Stimulated activated effector memory CD8-positive, alpha-beta T cell treated with anti-CD3 and anti-CD28 coated beads, Interleukin-12 subunit alpha, Interleukin-12 subunit beta, amount 100 ng/mL, for 72 hours (primary cell): ENCODE measurements around the gene RBP5.
A peak's percentile ranks its signal among the peaks of the same experiment; 100 is the strongest.

Experiments used
- ATAC-seq: fragments of 150-1000 bp; cut with Tn5 transposase; 2 replicates; pipeline ENCODE4 v1.10.0; 2021
- DNase-seq, 2 donors: peaks; one replicate each; pipeline ENCODE4 v3.0.0; 2021 to 2022; ENCODE audit warnings: low spot score in 2 of 2
- H3K27ac Mint-ChIP-seq: one replicate; pipeline ENCODE4 v1.8.0; 2022; ENCODE audit warnings: mild to moderate bottlenecking, mixed read lengths
- H3K36me3 Mint-ChIP-seq: one replicate; pipeline ENCODE4 v1.8.0; 2022; ENCODE audit warnings: mild to moderate bottlenecking, mixed read lengths
- H3K4me1 Mint-ChIP-seq: one replicate; pipeline ENCODE4 v1.8.0; 2022; ENCODE audit warnings: mixed read lengths
- H3K4me3 Mint-ChIP-seq: one replicate; pipeline ENCODE4 v1.8.0; 2022; ENCODE audit warnings: mild to moderate bottlenecking, mixed read lengths
- H3K9me3 Mint-ChIP-seq: one replicate; pipeline ENCODE4 v1.8.0; 2022; ENCODE audit warnings: mixed read lengths

The RBP5 gene

DNA sequence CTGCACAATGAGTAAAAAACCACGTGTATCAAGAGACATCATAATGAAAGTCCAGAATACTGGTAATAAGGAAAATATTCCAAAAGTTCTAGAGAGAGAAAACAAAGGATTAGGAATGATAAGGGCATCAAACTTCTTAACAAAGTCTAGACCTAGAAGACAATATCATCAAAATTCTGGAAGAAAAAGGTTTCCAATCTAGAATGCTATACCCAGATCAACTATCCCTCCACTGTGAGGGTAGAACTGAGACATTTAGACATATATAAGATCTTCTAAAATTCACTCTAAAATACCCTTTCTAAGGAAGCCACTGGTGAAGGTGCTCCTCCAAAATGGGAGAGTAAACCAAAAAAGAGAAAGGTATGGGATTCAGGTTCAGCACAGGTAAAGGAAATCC is 22.6 kb downstream of the RBP5 start:
- DNase-seq (no peak), ATAC-seq (no peak)
- H3K36me3 Mint-ChIP-seq = peaks cover 35% of the 10 kb centered on the region
- H3K4me3 Mint-ChIP-seq = no peak overlapping the region
- H3K27ac Mint-ChIP-seq = no peak overlapping the region
- peaks cover 60% of the 10 kb centered on the region for H3K4me1 Mint-ChIP-seq
- peaks cover 8% of the 10 kb centered on the region for H3K9me3 Mint-ChIP-seq

DNA sequence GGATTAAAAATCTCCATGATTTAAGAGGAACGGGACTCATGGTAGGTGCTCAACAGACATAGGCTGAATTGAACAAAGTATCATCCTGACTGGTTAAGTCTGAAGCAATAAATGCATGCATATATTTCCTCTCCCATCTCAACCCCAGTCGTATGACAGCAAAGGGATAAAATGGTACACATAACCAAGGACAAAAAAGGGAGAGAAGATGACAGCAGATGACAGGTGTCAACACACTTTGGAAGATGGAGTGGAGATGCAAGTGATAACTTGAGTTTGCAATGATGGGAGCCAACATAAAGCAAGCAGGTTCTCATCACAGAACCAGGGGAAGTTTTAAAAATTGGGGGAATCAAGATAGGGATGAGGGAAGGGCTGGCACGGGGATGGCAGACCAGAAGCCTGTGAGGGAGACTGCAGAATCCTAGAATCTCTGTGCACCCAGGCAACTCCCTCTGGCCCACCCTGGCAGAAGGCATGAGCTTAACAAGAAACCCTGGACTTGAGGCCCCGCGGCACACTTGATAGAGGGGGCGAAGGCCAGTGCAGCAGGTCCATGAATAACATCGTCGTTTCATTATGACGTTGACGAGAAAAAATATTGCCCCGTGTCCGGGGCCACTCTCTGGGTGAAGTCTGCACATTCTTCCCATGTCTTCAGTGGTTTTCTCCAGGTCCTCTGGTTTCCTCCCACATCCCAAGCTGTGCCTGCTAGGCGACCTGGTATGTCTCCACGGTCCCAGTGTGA is 24.7 kb downstream of the RBP5 start:
- Mint-ChIP-seq H3K27ac (peak overlapping the region; percentile 76), H3K9me3 (peaks cover 8% of the 10 kb centered on the region), H3K4me3 (no peak overlapping the region), H3K36me3 (peaks cover 43% of the 10 kb centered on the region), H3K4me1 (peaks cover 43% of the 10 kb centered on the region)
- ATAC-seq = no peak
- no peak for DNase-seq

DNA sequence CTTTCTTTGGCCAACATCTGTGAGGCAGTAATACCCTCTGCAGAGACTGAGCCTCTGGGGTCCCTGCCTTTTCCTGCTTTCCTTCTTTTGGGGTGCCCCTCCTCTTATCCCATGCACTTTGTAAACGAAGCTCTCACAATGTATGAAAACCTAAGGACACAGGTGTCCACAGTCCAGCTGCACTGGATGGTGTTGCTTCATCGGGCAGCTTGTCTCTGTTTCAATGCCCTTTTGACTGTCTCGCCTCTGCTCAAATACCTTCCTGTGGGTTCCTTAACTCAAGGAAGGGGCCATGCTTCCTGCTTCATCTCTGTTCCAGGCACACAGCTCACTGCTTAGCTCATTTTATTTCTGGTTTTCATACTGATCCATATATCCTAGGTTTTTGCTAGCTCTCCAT is 26.1 kb downstream of the RBP5 start:
- Mint-ChIP-seq H3K4me1 (peaks cover 36% of the 10 kb centered on the region), H3K9me3 (peaks cover 8% of the 10 kb centered on the region), H3K4me3 (no peak overlapping the region), H3K27ac (peak overlapping the region; percentile 76), H3K36me3 (peaks cover 47% of the 10 kb centered on the region)
- DNase-seq = no peak
- ATAC-seq = no peak

DNA sequence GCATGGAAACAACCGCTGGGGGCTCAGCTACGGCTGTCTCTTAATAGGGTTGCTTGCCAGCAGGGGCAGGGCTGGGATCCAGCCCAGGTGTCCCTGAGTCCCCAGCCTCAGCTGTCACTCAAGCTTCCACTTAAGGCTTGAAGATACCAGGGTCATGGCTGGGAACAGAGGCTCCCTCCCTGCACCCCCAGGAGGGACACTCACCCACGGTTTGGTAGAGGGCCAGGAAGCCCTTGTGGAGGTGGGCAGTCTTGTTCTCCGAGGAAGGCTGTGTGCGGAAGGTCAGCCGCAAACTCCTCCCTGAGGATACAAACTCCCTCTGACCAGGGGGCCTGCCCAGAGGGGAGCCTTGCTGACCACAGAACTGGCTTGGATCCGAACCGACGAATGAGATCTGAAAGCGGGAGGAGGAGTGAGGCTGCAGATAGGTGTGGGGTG is 27.0 kb downstream of the RBP5 start:
- no peak overlapping the region for H3K4me3 Mint-ChIP-seq
- peaks cover 46% of the 10 kb centered on the region for H3K36me3 Mint-ChIP-seq
- DNase-seq (no peak), ATAC-seq (no peak)
- peak overlapping the region; percentile 40 for H3K27ac Mint-ChIP-seq
- peaks cover 8% of the 10 kb centered on the region for H3K9me3 Mint-ChIP-seq
- peaks cover 33% of the 10 kb centered on the region for H3K4me1 Mint-ChIP-seq

DNA sequence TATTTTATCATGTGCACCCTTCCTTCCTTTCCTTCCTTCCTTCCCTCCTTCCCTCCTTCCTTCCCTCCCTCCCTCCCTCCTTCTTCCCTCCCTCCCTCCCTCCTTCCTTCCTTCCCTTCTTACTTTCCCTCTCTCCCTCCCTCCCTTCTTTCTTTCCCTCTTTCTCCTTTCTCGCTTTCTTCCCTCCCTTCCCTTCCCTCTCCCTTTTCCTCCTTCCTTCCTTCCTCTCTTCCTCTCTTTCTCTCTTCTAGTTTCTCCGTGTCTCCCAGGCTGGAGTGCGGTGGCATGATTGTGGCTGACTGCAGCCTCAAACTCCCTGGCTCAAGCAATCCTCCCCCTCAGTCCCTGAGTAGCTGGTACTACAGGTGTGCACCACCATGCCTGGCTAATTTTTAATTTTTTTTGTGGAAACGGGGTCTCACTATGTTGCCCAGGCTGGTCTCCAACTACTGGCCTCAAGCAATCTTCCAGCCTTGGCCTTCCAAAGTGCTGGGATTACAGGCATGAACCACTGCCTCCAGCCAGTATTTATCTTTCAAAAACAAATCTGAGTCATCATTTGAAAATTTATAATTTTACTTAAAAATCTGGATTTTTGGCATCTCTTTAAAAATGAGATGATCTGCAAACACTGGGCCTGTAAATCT is 27.5 kb downstream of the RBP5 start:
- peaks cover 43% of the 10 kb centered on the region for H3K36me3 Mint-ChIP-seq
- DNase-seq (no peak), ATAC-seq (no peak)
- H3K27ac Mint-ChIP-seq = peak overlapping the region; percentile 40
- peaks cover 5% of the 10 kb centered on the region for H3K9me3 Mint-ChIP-seq
- H3K4me3 Mint-ChIP-seq = no peak overlapping the region
- H3K4me1 Mint-ChIP-seq = peaks cover 28% of the 10 kb centered on the region

DNA sequence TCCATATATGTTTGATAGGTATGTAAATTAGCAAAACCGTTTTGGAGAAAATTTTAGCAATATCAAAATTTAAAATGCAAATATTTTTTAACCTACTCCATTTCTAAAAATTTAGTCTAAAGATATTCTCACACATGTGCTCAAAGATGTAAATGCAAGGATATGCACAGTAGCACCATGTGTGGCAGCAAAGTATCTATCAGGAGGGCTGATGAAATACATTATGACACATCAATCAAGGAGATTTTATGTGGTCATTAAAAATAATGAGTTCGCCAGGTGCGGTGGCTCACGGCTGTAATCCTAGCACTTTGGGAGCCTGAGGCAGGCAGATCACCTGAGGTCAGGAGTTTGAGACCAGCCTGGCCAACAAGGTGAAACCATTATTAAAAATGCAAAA is 28.4 kb downstream of the RBP5 start:
- Mint-ChIP-seq H3K27ac (peak overlapping the region; percentile 40), H3K9me3 (no peaks in the 10 kb centered on the region), H3K36me3 (peaks cover 43% of the 10 kb centered on the region), H3K4me3 (no peak overlapping the region), H3K4me1 (peaks cover 19% of the 10 kb centered on the region)
- DNase-seq (no peak), ATAC-seq (no peak)

DNA sequence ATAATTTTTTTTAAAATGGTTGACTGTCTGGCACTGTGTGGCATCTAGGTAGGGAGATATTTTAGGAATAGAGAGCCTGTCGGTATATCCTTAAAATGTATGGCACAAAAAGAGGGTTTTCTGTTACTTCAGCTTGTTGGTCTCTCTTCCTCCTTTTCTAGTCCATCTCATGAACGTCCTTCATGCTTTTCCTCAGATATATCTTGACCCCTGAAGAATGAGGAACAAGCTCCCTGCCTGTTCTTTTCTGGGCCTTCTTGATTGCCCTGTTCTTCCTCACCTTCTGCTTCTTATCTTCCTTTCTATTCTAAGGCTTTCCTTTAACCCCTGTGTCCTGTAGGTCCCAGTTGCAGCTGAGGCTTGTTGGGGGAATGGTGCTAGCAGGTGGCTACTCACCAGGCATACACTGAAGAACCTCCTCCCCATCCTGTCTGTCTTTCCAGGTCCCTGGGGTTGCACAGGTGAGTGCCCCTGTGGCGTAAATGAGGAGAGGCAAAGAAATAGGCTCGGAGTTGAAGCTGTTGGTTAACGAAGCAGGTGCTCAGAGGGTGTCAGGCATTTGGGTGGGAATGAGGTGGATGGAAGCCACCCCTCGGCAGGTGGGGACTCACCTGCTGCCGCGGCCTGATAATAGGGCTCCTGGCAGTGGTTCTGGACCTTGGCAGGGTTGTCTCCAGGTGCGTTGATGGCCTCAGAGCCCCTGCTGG is 29.2 kb downstream of the RBP5 start:
- Mint-ChIP-seq H3K27ac (no peak overlapping the region), H3K9me3 (no peaks in the 10 kb centered on the region), H3K36me3 (peaks cover 41% of the 10 kb centered on the region), H3K4me1 (peaks cover 19% of the 10 kb centered on the region), H3K4me3 (no peak overlapping the region)
- DNase-seq (no peak), ATAC-seq (no peak)

DNA sequence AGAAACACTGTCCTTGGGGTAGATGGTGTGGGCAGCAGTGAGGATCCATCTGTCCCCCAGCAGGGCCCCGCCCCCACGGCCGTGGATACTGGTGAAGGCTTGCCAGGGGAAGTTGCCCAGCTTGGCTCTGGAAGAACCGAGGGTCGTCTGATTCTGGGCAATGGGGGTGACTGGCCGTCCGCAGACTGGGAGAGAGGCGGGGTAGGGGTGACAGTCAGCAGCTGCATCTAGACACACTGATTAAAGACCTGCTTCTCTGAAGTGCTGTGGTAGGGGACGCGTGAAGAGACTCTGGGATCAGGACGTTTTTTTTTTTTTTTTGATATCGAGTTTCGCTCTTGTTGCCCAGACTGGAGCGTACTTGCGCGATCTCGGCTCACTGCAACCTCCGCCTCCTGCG is 31.7 kb downstream of the RBP5 start:
- Mint-ChIP-seq H3K4me3 (no peak overlapping the region), H3K9me3 (no peaks in the 10 kb centered on the region), H3K27ac (no peak overlapping the region), H3K36me3 (peaks cover 41% of the 10 kb centered on the region), H3K4me1 (peaks cover 6% of the 10 kb centered on the region)
- ATAC-seq (no peak), DNase-seq (no peak)

DNA sequence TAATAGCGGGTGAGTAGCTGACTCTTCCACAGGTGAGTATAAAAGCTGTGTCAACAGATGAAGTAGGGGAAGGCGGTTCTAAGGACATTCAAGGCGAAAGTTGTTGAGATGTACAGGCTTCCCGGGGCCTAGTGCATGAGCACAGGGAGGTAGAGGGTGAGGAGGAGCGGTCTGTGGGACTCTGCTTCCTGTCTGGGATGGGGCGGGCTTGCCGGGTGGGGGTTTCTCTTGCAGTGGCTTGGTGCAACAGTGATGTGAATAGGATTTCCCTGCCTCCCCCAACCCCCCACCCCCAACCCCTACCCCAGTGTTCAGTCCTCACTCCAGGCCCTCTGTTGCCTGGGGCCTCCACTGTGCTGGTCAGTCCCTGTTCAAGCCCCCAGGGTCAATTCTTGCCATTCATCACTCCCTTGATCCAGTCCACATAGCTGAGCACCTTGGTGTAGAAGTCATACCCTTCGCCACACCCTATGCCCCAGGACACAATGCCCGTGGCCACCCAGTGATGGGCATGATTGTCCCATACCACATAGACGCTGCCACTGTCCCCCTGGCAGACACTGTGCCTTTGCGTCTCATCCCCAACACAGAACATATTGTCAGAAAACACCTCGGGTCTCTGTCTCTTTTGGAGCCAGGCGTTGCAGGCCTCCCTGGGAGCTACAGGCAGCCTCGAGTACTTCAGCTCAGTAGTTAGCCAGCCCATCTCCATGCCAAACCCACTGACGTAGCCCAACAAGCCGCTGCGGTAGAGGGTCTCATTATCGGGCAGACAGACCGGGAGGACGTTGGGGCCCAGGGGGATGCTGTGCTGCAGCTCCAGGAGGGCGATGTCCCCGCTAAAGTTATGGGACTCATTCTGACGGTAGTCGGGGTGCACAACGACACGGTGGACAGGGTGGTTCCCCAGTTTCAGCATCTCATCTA is 32.4 kb downstream of the RBP5 start:
- H3K9me3 Mint-ChIP-seq = no peaks in the 10 kb centered on the region
- H3K27ac Mint-ChIP-seq = peak overlapping the region; percentile 70
- DNase-seq (no peak), ATAC-seq (no peak)
- H3K4me1 Mint-ChIP-seq = peaks cover 9% of the 10 kb centered on the region
- H3K4me3 Mint-ChIP-seq = no peak overlapping the region
- H3K36me3 Mint-ChIP-seq = peaks cover 35% of the 10 kb centered on the region

DNA sequence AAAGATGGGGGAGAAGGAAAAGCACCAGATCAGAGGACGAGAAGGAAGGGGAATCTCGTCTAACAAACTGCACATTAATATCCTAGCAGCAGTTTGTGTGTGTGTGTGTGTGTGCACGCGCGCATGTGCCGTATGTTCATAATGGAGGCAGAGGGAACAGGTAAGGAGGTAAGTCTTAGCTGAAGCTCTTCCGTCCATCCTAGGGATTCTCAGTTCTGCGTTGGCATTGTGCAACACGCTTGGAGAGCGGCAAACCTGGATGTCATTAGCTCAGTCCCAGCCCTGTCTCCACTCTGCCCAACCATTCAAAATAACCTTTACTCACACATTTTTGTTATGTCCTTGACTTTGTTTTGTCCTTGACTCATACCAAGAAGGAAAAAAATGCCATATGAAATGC is 34.8 kb downstream of the RBP5 start:
- peaks cover 17% of the 10 kb centered on the region for H3K36me3 Mint-ChIP-seq
- H3K4me3 Mint-ChIP-seq = no peak overlapping the region
- no peaks in the 10 kb centered on the region for H3K9me3 Mint-ChIP-seq
- ATAC-seq (no peak), DNase-seq (no peak)
- no peak overlapping the region for H3K27ac Mint-ChIP-seq
- peaks cover 9% of the 10 kb centered on the region for H3K4me1 Mint-ChIP-seq

DNA sequence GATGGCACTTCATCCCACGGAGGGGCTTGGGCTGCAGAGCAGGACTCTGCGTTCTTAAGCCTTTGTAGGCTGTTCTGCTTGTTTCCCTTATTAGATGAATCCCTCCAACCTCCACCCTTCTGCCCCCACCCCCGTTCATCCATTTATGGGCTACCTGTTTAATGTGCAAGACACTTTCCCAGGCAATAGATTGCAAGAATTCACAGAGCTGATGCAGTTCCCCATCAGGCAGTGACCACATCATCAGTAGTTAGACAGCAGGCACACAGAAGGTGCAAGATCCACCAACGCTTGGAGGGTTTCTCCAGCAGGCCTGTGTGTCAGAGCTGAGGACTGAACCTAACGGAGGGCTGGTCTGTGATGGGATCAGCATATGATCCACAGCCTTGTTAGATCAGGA is 35.2 kb downstream of the RBP5 start:
- no peak for DNase-seq
- Mint-ChIP-seq H3K9me3 (no peaks in the 10 kb centered on the region), H3K27ac (no peak overlapping the region), H3K4me1 (peaks cover 9% of the 10 kb centered on the region), H3K36me3 (peaks cover 12% of the 10 kb centered on the region), H3K4me3 (no peak overlapping the region)
- no peak for ATAC-seq

DNA sequence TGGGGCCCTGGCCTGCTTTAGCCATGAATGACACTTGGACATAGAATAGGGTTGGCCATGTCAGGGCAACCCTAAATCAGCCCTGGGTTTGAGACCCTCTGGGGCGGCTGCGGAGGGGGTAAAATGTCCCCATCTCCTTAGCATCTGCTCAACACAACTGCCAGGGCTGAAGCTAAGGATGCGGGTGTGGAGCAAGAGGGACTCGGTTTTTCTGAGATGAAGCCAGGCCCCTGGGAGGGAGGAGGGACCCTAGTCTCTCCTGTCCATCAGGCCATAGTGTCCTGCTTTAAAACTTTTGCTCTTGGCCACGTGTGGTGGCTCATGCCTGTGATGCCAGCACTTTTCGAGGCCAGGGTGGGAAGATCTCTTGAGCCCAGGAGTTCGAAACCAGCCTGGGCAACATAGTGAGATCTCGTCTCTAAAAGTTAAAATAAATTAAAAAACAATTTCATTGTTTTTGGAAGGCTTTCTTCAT is 35.7 kb downstream of the RBP5 start:
- ATAC-seq (no peak), DNase-seq (no peak)
- Mint-ChIP-seq H3K4me1 (peaks cover 9% of the 10 kb centered on the region), H3K4me3 (no peak overlapping the region), H3K27ac (no peak overlapping the region), H3K9me3 (no peaks in the 10 kb centered on the region), H3K36me3 (peaks cover 8% of the 10 kb centered on the region)

DNA sequence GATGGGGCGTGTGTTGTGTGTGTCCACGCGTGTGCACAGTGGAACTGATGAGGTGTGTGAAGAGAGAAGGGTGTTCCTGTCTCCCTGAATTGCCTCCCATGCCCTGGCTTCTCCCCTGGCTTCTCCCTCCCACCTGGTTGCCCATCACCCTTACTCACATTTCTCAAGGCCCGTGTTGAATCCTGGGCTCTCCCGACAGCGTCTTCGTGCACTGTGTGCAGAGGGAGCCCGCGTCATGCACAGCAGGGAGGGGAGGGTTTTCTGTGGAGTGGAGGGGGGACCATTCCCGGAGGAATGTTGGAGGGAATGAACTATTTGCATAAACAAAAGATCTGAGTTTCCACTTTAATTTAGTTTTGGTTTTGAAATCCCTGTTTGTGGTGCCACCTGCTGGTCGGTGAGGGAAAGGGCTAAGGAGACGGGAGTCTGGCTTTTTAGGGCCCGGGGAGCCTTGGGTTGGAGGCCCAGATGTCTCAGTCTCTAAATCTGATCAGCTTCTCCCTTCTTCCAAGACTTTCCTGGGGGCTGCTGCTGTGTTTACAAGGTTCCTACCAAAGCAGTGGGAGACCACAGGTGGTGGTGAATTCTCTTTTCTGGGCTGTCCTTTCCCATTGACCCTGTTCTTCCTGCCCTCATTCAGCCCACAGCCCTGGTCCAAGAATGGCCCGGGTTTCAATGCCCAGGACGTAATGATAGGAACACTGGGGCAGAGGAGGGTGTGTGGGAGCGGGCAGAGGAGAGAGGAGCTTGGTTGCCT is 36.3 kb downstream of the RBP5 start, which contains the start of gene C1R:
TSS of gene C1R (minus strand) at position 217 of the 757 bp plus-strand sequence. CDS start at position 160, 57 bp downstream.
- ATAC-seq (peak; percentile 74), DNase-seq (peak; percentile 46 to 83)
- peaks cover 9% of the 10 kb centered on the region for H3K4me1 Mint-ChIP-seq
- peak within 1 kb of the TSS; percentile 70 for H3K4me3 Mint-ChIP-seq
- peak within 1 kb of the TSS; percentile 83 for H3K27ac Mint-ChIP-seq
- H3K9me3 Mint-ChIP-seq = no peaks in the 10 kb centered on the region
- peaks cover 6% of the 10 kb centered on the region for H3K36me3 Mint-ChIP-seq

DNA sequence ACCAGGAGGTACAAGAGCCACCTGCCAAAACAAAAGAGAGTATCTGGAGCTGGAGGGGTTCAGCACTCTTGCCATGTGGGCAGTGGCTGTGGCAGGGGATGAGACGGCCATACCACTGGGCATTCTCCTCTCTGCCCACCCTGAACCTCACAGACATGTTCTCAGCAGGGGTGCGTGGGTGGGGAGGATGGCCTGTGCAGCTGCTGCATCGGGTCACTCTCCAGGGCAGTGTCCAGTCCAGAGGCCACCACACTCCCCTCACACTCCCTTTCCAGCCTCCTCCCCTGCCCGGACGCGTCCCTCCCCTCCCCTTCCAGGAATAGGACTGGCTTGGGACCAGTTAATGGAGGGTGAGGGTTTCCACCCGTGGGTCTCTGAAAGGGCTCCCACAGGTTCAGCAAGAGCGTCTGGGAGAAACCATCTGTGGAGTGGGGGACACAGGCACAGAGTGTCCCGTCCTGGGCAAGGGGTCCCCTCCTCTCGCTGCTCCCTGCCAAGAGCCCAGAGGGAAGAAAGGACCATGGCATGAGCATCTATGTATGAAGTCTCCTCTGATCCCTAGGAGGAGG is 36.9 kb downstream of the RBP5 start:
- ATAC-seq = peak; percentile 5

More for the DNA sequence above, 36.9 kb downstream of the RBP5 start:
- peak overlapping the region; percentile 83 for H3K27ac Mint-ChIP-seq
- DNase-seq = no peak
- H3K4me3 Mint-ChIP-seq = peak overlapping the region; percentile 70
- peaks cover 9% of the 10 kb centered on the region for H3K4me1 Mint-ChIP-seq
- H3K9me3 Mint-ChIP-seq = no peaks in the 10 kb centered on the region
- H3K36me3 Mint-ChIP-seq = peaks cover 6% of the 10 kb centered on the region
